Measurements from ENCODE around the gene RFX4.

The RFX4 gene

DNA sequence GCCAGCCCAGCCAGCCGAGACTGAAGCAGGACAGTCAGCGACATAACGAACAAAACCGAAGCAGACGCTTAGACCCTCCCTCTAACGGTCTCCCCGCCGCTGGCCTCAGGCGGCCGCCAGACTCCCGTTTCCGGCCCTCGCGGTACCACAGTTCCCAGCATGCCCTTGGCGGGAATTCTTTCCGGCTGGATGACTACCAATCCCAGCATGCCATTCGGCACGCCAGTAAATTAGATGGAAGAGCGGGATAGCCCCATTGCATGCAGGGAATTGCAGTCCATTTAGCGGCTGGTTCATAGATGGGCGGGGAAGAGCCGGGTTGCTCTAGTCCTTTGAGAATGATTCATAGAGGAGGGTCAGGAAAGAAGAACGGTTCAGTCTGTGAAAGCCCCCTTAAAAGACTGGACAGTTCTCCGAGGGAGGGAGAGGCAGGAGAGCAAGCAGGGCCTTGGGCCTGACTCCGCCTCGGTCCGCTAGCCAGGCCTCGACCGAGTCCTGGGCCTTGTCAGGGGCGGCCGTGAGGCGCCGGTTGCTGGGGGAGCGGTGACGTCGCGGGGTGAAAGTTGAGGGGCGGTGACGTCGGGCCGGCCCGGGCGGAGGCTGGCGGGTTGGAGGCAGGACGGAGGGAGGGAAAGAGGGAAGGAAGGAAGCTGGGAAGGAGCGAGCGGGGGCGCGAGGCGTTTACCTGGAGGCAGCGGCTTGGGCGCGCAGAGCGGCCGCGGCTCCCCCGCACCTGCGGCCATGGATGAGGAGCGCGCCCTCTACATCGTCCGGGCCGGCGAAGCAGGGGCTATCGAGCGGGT, 191.4 kb downstream of the RFX4 start, which contains the start of gene RIC8B:
Gene RIC8B (plus strand): TSS at position 678 of the 803 bp plus-strand sequence. CDS start 64 bp downstream, at position 742.
- peak; percentile 93 for DNase-seq (ENCODE audit: low read depth, low spot score)
- peak within 1 kb of the TSS; percentile 91 for H3K4me3 ChIP-seq (ENCODE audit: low read length)

DNA sequence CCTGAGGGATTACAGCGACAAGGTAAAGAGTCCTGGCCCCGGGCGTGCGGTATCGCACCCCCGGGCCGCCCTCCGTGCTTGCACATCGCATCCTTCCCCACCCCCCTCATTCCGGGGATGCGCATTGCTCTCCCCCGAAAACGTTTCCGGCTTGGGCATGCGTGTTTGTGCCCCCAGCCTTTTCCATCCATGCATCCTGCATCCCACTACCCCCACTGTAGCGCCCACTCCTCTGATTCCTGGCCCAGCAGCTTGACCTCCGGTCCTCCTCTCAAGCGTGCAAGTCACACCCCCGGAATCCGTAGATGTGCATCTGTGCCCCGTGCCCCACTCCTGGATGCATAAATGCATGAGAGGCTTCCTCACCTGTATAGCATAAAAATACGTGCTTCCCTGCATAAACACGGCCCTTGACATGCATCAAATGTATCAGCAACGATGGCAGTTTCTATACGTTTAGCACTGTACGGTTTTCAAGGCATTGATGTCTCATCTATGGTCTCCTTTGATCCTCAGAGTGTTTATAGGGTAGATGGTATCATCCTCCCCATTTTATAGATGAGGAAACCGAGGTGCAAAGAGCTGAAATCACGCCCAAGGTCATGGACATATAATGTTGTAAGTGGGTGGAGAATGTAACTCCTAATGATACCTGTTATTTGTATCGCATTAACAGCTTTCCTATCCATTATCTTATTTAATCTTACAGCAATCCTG, 192.2 kb downstream of the RFX4 start:
- H3K4me3 ChIP-seq (ENCODE audit: low read length): peak overlapping the region; percentile 91

DNA sequence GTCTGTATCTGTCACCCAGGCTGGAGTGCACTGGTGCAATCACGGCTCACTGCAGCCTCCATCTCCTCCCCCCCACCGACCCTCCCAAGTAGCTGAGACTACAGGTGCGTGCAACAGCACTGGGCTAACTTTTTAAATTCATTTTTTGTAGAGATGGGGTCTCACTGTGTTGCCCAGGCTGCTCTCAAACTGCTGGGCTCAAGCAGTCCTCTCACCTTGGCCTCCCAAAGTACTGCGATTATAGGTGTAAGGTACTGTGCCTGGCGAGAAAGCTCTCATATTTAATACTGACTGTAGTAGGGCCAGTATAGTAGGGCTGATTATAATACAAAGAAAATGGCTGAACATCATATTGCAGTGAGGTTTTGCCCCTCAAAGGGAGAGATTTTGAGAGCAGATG, 194.1 kb downstream of the RFX4 start:
- no peak overlapping the region for H3K4me3 ChIP-seq (ENCODE audit: low read length)
- no peak for DNase-seq (ENCODE audit: low read depth, low spot score)

More for the DNA sequence above, 192.2 kb downstream of the RFX4 start:
- DNase-seq (ENCODE audit: low read depth, low spot score): no peak

DNA sequence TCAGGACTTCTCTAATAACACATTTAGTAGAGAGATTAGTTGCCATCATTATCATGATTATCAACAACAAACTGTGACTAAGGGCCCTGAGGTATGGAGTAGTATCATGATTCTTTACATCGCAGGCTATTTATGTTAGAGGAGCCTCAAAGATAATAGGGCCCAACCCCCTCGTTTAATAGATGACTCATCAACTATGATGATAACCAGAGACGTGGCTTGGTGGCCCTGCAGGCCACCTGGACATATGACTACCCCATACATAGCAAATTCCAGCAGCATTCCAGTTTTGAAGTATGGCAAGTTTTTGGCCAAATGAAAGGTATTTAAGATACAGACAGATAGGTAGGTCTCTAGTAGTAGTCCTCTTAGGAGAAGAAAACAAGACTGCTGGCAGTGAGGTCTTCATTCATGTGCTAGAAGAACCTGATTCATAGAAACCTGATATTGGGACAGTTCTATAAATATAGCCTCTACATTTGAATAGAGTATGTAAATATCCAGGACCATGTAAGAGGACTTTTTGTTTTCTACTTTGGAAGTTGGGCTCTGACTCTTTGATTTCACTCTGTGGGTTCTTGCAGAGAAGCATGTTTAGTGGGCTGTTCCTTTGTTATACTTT, 197.3 kb downstream of the RFX4 start:
- H3K4me3 ChIP-seq (ENCODE audit: low read length): no peak overlapping the region
- DNase-seq (ENCODE audit: low read depth, low spot score): no peak

DNA sequence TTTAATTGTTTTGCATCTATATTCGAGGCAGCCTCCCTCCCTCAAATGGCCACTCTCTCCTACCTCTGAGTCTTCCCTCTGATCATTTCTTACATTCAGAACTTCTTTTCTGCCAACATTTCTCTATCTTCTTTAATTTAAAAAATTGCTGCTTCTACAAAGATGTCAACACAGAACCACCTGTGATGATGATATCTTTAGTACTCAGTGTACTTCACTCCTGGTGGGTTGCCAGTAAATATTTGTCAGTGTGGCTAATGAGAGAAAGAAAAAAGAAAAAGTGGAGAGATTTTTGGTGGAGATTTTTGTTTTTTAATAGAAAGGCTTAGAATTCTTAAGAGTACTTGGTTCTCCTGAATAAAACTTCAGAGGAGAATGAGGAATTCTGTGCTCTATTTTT, 199.8 kb downstream of the RFX4 start:
- DNase-seq (ENCODE audit: low read depth, low spot score): no peak
- no peak overlapping the region for H3K4me3 ChIP-seq (ENCODE audit: low read length)

DNA sequence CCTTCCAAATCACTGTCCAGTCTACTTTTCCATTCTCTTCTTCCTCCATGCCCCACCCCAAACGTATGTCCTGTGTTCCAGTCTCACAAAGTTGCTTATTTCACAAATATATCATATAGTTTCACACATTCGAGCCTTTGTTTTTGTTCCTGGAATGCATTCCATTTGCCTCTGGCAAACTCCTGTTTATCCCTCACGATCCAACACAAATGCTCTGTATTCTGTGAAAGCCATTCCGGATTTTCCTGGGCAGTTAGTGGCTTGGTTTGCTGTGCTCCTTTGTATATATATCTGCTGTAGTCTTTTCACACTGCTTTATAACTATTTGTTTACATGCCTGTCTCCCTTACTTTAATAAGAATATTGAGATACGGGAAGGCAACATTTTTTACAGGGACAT, 200.7 kb downstream of the RFX4 start:
- H3K4me3 ChIP-seq (ENCODE audit: low read length): no peak overlapping the region
- DNase-seq (ENCODE audit: low read depth, low spot score): no peak

DNA sequence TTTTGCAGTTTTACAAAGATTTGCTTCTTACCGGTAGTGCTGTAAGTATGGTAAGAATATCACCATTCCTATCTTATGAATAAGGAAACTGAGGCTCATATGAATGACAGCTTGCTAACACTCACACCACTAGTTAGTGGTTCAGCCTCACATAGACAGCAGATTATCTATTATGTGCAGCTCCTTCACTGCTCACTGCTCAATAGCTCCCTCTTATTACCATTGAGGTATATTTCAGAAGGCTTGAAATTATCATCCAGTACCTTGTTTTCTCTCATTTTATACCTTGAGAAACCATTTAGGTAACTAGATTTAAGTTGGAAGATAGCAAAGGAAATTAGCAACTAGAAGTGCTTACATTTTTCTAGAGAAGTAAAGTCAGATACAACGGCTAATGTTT, 207.2 kb downstream of the RFX4 start:
- DNase-seq (ENCODE audit: low read depth, low spot score): no peak

DNA sequence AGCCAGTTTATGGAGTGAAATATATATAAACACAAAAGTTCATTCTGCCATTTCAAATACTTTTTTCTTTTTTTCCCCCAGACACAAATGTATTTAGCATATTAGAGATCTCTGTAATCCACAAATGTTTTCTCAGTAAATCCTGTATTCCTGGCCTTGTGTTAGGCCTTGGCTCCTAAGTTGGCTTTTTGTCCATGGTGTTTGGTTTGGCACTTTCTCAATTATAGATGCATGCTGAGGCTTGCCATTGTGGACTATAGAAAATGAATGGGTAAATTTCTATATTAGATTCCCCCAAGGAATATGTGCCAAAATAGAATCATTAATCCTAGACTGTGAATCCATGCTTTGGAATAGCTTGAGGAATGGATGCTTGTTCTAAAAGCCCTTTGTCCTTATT, 208.7 kb downstream of the RFX4 start:
- no peak for DNase-seq (ENCODE audit: low read depth, low spot score)
- H3K4me3 ChIP-seq (ENCODE audit: low read length): no peak overlapping the region

More for the DNA sequence above, 207.2 kb downstream of the RFX4 start:
- H3K4me3 ChIP-seq (ENCODE audit: low read length): no peak overlapping the region

DNA sequence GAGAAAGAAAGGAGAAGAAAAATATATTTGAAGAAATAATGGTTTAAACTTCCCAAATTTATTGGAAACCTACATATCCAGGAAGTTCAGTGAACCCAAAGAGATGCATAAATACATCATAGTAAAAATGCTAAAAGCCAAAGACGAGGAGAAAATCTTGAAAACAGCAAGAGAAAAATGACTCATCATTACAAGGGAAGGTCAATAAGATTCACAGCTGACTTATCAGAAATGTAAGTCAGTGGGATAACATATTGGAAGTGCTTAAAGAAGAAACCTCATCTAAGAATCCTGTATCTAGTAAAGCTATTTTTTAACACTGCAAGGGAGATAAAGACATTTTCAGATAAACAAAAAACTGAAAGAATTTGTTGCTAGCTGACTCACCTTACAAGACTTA, 211.6 kb downstream of the RFX4 start:
- DNase-seq (ENCODE audit: low read depth, low spot score): no peak

DNA sequence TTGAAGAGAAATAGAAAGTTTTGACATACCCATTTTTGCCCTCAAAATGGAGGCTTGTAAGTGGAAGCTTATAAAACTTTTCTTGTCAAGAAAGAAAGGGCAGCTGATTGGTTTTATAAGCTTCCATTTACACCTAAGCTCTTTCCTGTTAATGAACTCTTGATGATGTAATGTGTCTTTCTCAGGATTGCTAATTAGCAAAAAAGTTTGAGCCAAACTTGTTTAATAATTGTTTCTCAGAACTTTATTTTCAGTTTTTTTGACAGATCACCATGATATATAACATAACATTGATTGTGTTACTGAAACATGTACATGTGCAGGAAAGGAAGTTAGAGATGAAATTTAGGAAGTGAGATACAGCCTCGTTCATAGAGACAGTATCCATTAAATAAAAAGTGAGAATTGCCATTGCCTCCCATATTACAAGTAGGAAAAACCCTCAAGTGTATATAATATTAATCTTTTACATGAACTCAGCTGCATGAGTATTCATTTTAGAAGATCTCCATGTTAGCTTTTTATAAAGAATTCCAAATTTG, 218.4 kb downstream of the RFX4 start:
- H3K4me3 ChIP-seq (ENCODE audit: low read length): no peak overlapping the region
- DNase-seq (ENCODE audit: low read depth, low spot score): no peak

More for the DNA sequence above, 211.6 kb downstream of the RFX4 start:
- H3K4me3 ChIP-seq (ENCODE audit: low read length): no peak overlapping the region

DNA sequence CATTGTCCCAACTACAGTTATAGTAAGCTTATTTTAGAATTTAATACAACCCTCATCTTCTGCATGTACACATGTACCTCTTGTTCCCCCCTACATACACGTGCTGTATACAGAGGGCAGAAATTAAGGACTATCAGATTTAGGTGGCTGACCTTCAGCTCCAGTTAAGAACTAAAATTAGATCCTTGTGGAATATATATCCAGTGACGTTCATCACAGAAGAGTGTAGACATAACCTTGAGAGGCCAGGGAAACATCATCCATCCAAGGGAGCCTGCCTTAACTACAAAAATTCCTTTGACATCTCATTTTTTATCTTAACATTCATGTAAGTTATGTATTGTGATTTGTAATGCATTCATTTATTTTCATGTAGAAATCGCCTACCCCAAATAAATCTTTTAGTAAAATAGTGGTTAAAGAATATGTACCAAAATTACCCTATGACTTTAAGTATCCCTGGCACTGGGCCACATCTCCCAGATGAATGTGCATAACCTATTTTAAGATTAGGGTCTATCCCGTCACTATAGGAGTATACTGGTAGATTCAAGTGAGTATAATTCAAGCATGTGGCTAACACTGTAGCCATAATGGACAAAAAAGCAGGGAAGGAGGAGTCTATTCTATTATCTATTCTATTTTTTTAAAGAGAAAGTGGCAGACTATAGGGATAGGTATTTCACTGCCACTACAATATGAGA, 219.2 kb downstream of the RFX4 start:
- no peak for DNase-seq (ENCODE audit: low read depth, low spot score)
- H3K4me3 ChIP-seq (ENCODE audit: low read length): no peak overlapping the region

DNA sequence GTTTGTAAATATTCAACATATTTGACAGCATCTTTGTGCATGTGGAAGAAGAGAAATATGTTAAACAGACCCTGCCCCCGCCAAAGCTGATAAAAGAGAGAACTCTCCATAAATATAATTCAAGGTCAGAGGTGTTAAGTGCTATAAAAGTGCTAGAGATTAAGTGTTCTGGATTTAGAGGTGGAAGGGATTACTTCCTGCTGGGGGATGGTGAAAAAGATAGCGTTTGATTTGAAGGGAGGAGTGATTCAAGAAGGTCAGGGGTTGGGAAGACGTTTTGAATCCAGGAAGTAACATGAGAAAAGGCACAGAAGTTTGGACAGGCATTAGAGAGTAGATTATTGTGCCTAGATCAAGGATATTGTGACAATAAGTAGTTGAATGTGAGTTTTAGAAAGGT, 221.9 kb downstream of the RFX4 start:
- DNase-seq (ENCODE audit: low read depth, low spot score): no peak
- H3K4me3 ChIP-seq (ENCODE audit: low read length): no peak overlapping the region

Data from Jurkat, Clone E6-1 (cell line).